Spleen (tissue), 3 donors: Measurements from ENCODE around the gene HSD17B2.

Source experiments
- POLR2A ChIP-seq, 3 donors: fragments of 450-650 bp; IDR thresholded peaks; one replicate each; pipeline ENCODE4 v1.5.1; 2017; ENCODE audit warnings: antibody characterized with exemption in 3 of 3, mild to moderate bottlenecking in 1 of 3
- POLR2AphosphoS5 ChIP-seq, 3 donors: sonication (generic); formaldehyde crosslinking; IDR thresholded peaks; one replicate each; pipeline ENCODE4 v1.5.1; 2017; ENCODE audit warnings: antibody characterized with exemption in 3 of 3

- no peak for TF ChIP-seq POLR2AphosphoS5 (IDR thresholded peaks at IDR 0.05)
- TF ChIP-seq POLR2A (IDR thresholded peaks at IDR 0.05): no peak
Observed at GRCh38 chr16:81997738-81998137, 37.3 kb upstream of the HSD17B2 start.
